ENCODE results near the gene ATP2B2. TPM values are rescaled to one million over a fixed set of nuclear protein-coding genes. Genes with fewer than 3 reads are reported as not detected.

Gene ATP2B2
- total RNA-seq, 1 experiment from 2014 or later = not detected

GRCh38 chr3:10501664-10502052, 3.7 kb downstream of the ATP2B2 start:
- H3K27me3 ChIP-seq (replicated peaks) = peaks cover 28% of the 10 kb centered on the region
- H3K4me3 ChIP-seq = no peak overlapping the region
- no peak overlapping the region for H3K27ac ChIP-seq
- no peak for DNase-seq (ENCODE audit: low read depth in 1 of 2, low spot score in 2 of 2)
- no peaks in the 10 kb centered on the region for H3K4me1 ChIP-seq (replicated peaks)
- H3K9me3 ChIP-seq (replicated peaks) = no peaks in the 10 kb centered on the region
- no peaks in the 10 kb centered on the region for H3K36me3 ChIP-seq

- H3K27me3 ChIP-seq (replicated peaks) = peaks cover 22% of the 10 kb centered on the region
- H3K9me3 ChIP-seq (replicated peaks) = no peaks in the 10 kb centered on the region
- no peaks in the 10 kb centered on the region for H3K36me3 ChIP-seq
- no peak overlapping the region for H3K27ac ChIP-seq
- no peak overlapping the region for H3K4me3 ChIP-seq
- DNase-seq (ENCODE audit: low read depth in 1 of 2, low spot score in 2 of 2) = no peak
- H3K4me1 ChIP-seq (replicated peaks) = no peaks in the 10 kb centered on the region
Observed at GRCh38 chr3:10500717-10501663, 4.4 kb downstream of the ATP2B2 start.

GRCh38 chr3:10498271-10498670, 7.1 kb downstream of the ATP2B2 start:
- Histone ChIP-seq H3K36me3 (no peaks in the 10 kb centered on the region), H3K9me3 (replicated peaks) (no peaks in the 10 kb centered on the region), H3K4me1 (replicated peaks) (no peaks in the 10 kb centered on the region), H3K27ac (no peak overlapping the region), H3K4me3 (no peak overlapping the region), H3K27me3 (replicated peaks) (peaks cover 7% of the 10 kb centered on the region; the same call in 1 of the 2 replicates)
- DNase-seq (ENCODE audit: low read depth in 1 of 2, low spot score in 2 of 2) = no peak

- Histone ChIP-seq H3K27ac (no peak overlapping the region), H3K4me1 (replicated peaks) (no peaks in the 10 kb centered on the region), H3K27me3 (replicated peaks) (peaks cover 9% of the 10 kb centered on the region; the same call in 1 of the 2 replicates), H3K36me3 (no peaks in the 10 kb centered on the region), H3K9me3 (replicated peaks) (no peaks in the 10 kb centered on the region), H3K4me3 (no peak overlapping the region)
- no peak for DNase-seq (ENCODE audit: low read depth in 1 of 2, low spot score in 2 of 2)
Observed at GRCh38 chr3:10497439-10497838, 7.9 kb downstream of the ATP2B2 start.

- no peaks in the 10 kb centered on the region for H3K4me1 ChIP-seq (replicated peaks)
- no peaks in the 10 kb centered on the region for H3K9me3 ChIP-seq (replicated peaks)
- no peak overlapping the region for H3K27ac ChIP-seq
- H3K4me3 ChIP-seq = no peak overlapping the region
- H3K27me3 ChIP-seq (replicated peaks) = peaks cover 9% of the 10 kb centered on the region; the same call in 1 of the 2 replicates
- no peak for DNase-seq (ENCODE audit: low read depth in 1 of 2, low spot score in 2 of 2)
- H3K36me3 ChIP-seq = no peaks in the 10 kb centered on the region
Observed at GRCh38 chr3:10496121-10496863, 9.1 kb downstream of the ATP2B2 start.

- no peak overlapping the region for H3K4me3 ChIP-seq
- H3K27me3 ChIP-seq (replicated peaks) = peaks cover 9% of the 10 kb centered on the region; the same call in 1 of the 2 replicates
- no peak overlapping the region for H3K27ac ChIP-seq
Observed at GRCh38 chr3:10495614-10496013, 9.8 kb downstream of the ATP2B2 start.

GRCh38 chr3:10495003-10495402, 10.4 kb downstream of the ATP2B2 start:
- Histone ChIP-seq H3K4me1 (replicated peaks) (no peaks in the 10 kb centered on the region), H3K4me3 (no peak overlapping the region), H3K27ac (no peak overlapping the region), H3K36me3 (no peaks in the 10 kb centered on the region), H3K9me3 (replicated peaks) (no peaks in the 10 kb centered on the region), H3K27me3 (replicated peaks) (peaks cover 6% of the 10 kb centered on the region; the same call in 1 of the 2 replicates)
- DNase-seq (ENCODE audit: low read depth in 1 of 2, low spot score in 2 of 2) = no peak

More at GRCh38 chr3:10495614-10496013, 9.8 kb downstream of the ATP2B2 start:
- H3K4me1 ChIP-seq (replicated peaks) = no peaks in the 10 kb centered on the region
- no peaks in the 10 kb centered on the region for H3K36me3 ChIP-seq
- no peak for DNase-seq (ENCODE audit: low read depth in 1 of 2, low spot score in 2 of 2)
- no peaks in the 10 kb centered on the region for H3K9me3 ChIP-seq (replicated peaks)

- no peak for DNase-seq (ENCODE audit: low read depth in 1 of 2, low spot score in 2 of 2)
- Histone ChIP-seq H3K36me3 (no peaks in the 10 kb centered on the region), H3K27me3 (replicated peaks) (peaks cover 6% of the 10 kb centered on the region; the same call in 1 of the 2 replicates), H3K9me3 (replicated peaks) (no peaks in the 10 kb centered on the region), H3K27ac (no peak overlapping the region), H3K4me1 (replicated peaks) (no peaks in the 10 kb centered on the region), H3K4me3 (no peak overlapping the region)
Observed at GRCh38 chr3:10494180-10494579, 11.2 kb downstream of the ATP2B2 start.

- Histone ChIP-seq H3K36me3 (no peaks in the 10 kb centered on the region), H3K9me3 (replicated peaks) (no peaks in the 10 kb centered on the region), H3K27ac (no peak overlapping the region), H3K4me1 (replicated peaks) (no peaks in the 10 kb centered on the region), H3K4me3 (no peak overlapping the region), H3K27me3 (replicated peaks) (peaks cover 2% of the 10 kb centered on the region; the same call in 1 of the 2 replicates)
- no peak for DNase-seq (ENCODE audit: low read depth in 1 of 2, low spot score in 2 of 2)
Observed at GRCh38 chr3:10493202-10493589, 12.2 kb downstream of the ATP2B2 start.

GRCh38 chr3:10492364-10493201, 12.8 kb downstream of the ATP2B2 start:
- Histone ChIP-seq H3K27ac (no peak overlapping the region), H3K36me3 (no peaks in the 10 kb centered on the region), H3K4me1 (replicated peaks) (no peaks in the 10 kb centered on the region), H3K27me3 (replicated peaks) (peaks cover 2% of the 10 kb centered on the region; the same call in 1 of the 2 replicates), H3K4me3 (no peak overlapping the region), H3K9me3 (replicated peaks) (no peaks in the 10 kb centered on the region)
- DNase-seq (ENCODE audit: low read depth in 1 of 2, low spot score in 2 of 2) = no peak

GRCh38 chr3:10489746-10490483, 15.5 kb downstream of the ATP2B2 start:
- Histone ChIP-seq H3K9me3 (replicated peaks) (no peaks in the 10 kb centered on the region), H3K4me1 (replicated peaks) (no peaks in the 10 kb centered on the region), H3K4me3 (no peak overlapping the region), H3K36me3 (no peaks in the 10 kb centered on the region), H3K27ac (no peak overlapping the region), H3K27me3 (replicated peaks) (0 out of 2 replicates have a peak, but pooled peaks cover 2% of the 10 kb centered on the region)
- DNase-seq (ENCODE audit: low read depth in 1 of 2, low spot score in 2 of 2) = no peak

GRCh38 chr3:10487988-10488633, 17.3 kb downstream of the ATP2B2 start:
- no peak overlapping the region for H3K4me3 ChIP-seq
- H3K4me1 ChIP-seq (replicated peaks) = no peaks in the 10 kb centered on the region
- no peaks in the 10 kb centered on the region for H3K36me3 ChIP-seq
- no peak for DNase-seq (ENCODE audit: low read depth in 1 of 2, low spot score in 2 of 2)
- H3K27me3 ChIP-seq (replicated peaks) = 0 out of 2 replicates have a peak, but pooled peaks cover under 1% of the 10 kb centered on the region
- H3K9me3 ChIP-seq (replicated peaks) = no peaks in the 10 kb centered on the region
- H3K27ac ChIP-seq = no peak overlapping the region

Data from SJSA1 (cell line).